GM12891 (cell line): Measurements from ENCODE around the gene DNPH1.

Source experiments
- DNase-seq: peaks from one replicate; pipeline ENCODE4 v3.0.0; 2011; ENCODE audit warnings: low spot score; ENCODE audit not compliant: insufficient read length
- FAIRE-seq: peaks from 2 replicates; lab custom pipeline; 2011; peaks lifted over from hg19 to GRCh38; lab: Jason Lieb, UNC
- PAX5 ChIP-seq: IDR thresholded peaks from 2 replicates; pipeline ENCODE4 v1.6.1; 2011; ENCODE audit warnings: low read length, moderate library complexity, mild to moderate bottlenecking; ENCODE audit not compliant: insufficient read depth, severe bottlenecking
- POLR2A ChIP-seq: IDR thresholded peaks from 2 replicates; pipeline ENCODE4 v1.6.1; 2011; ENCODE audit warnings: low read depth, low read length, control low read depth
- POLR2AphosphoS5 ChIP-seq: IDR thresholded peaks from 2 replicates; pipeline ENCODE4 v1.6.1; 2011; ENCODE audit warnings: low read depth, low read length, control low read depth
- POU2F2 ChIP-seq: IDR thresholded peaks from 2 replicates; pipeline ENCODE4 v1.6.1; 2011; ENCODE audit warnings: low read depth, mild to moderate bottlenecking, control low read depth, low read length, moderate library complexity
- SPI1 ChIP-seq: IDR thresholded peaks from 2 replicates; pipeline ENCODE4 v1.6.1; 2011; ENCODE audit warnings: low read depth, low read length, control low read depth
- TAF1 ChIP-seq: IDR thresholded peaks from 2 replicates; pipeline ENCODE4 v1.6.1; 2011; ENCODE audit warnings: low read depth, low read length, control low read depth

Gene DNPH1

GRCh38 chr6:43216200-43216599 is 13.1 kb downstream of the DNPH1 start:
- TF ChIP-seq POLR2A: no peak
- no peak for TF ChIP-seq SPI1
- TF ChIP-seq POLR2AphosphoS5: 0 out of 2 replicates have a peak, but pooled peaks have one; percentile 43
- TF ChIP-seq TAF1: no peak
- no peak for TF ChIP-seq PAX5
- no peak for TF ChIP-seq POU2F2
- no peak for DNase-seq
- FAIRE-seq: no peak

DNA sequence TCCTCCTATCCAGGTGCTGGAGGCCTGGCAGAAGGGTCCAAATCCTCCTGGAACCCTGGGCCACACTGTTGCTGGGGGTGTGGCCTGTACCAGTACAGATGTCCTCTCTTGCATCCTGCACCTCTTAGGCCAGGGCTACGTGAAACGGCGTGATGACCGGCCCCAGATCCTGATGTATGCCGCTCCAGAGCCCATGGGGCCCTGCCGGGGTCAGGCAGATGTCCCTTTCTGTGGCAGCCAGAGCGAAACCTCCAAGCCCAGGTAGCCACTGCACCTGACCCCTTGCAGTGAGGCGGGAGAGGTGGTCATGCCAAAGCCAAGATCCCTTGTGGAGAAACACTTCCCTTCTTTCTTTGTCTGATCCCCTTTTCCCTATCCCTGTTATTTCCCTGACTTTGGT is 14.2 kb downstream of the DNPH1 start:
- no peak for DNase-seq
- TF ChIP-seq POLR2AphosphoS5: no peak
- no peak for TF ChIP-seq POU2F2
- TF ChIP-seq SPI1: no peak
- no peak for TF ChIP-seq POLR2A
- TF ChIP-seq PAX5: no peak
- TF ChIP-seq TAF1: no peak
- no peak for FAIRE-seq

DNA sequence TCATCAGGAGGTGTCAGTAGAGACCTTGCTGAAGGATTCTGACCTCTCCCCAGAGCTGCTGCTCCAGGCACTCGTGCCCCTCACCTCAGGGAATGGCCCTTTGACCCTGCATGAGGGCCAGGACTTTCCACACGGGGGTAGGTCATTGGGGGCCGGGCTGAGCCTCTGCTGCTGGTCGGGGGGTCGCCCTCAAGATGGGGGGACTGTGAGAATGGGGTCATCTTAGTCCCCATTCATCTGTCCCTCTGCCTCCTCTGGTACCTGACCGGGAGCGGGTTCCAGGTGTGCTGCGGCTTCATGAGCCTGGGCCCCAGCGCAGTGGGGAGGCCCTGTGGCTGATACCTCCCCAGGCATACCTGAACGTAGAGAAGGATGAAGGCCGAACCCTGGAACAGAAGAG is 15.8 kb downstream of the DNPH1 start:
- FAIRE-seq (no peak), DNase-seq (no peak)
- TF ChIP-seq TAF1 (no peak), PAX5 (no peak), POU2F2 (no peak), SPI1 (no peak), POLR2AphosphoS5 (no peak), POLR2A (no peak)

- TF ChIP-seq PAX5 (no peak), POU2F2 (no peak), POLR2A (no peak), TAF1 (no peak), SPI1 (no peak), POLR2AphosphoS5 (no peak)
- FAIRE-seq: no peak
- DNase-seq: no peak
These were observed 17.3 kb downstream of the DNPH1 start for GRCh38 chr6:43211955-43212354.

DNA sequence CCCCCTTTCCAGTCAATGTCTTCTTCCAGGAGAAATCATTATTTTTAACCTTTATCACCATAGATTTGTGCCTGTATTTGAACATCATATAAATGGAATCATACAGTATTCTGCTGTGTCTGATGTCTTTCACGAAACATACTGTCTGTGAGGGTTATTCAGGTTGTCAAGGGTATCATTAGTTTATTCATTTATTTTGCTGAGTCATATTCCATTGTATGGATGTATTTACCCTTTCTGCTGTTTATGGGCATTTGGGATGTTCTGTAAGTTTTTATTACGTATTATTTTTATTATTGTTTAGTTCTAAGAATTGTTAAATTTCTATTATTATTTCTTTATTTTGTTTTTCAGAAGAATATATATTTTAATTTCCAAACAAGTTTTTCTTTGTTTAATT is 22.0 kb downstream of the DNPH1 start:
- DNase-seq: no peak
- TF ChIP-seq POLR2AphosphoS5: no peak
- no peak for TF ChIP-seq TAF1
- TF ChIP-seq PAX5: no peak
- no peak for TF ChIP-seq POLR2A
- TF ChIP-seq SPI1: no peak
- TF ChIP-seq POU2F2: no peak
- FAIRE-seq: no peak

DNA sequence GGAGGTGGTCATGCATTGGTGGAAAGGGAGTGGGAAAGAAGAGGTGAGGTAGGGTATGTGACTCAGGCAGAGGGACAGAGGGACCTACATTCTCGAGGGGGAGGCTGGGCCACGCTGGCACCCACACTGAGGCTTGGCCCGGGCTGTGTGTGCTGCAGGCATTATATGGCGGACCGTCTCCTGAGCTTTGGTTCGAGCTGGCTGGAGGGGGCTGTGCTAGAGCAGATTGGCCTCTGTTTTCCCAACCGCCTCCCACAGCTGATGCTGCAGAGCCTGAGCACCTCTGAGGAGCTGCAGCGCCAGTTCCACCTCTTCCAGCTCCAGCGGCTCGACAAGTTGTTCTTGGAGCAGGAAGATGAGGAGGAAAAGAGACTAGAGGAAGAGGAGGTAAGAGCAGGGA is 23.4 kb downstream of the DNPH1 start:
- TF ChIP-seq SPI1 (no peak), POLR2A (no peak), POLR2AphosphoS5 (no peak), TAF1 (no peak), POU2F2 (no peak), PAX5 (no peak)
- FAIRE-seq: no peak
- DNase-seq: no peak

DNA sequence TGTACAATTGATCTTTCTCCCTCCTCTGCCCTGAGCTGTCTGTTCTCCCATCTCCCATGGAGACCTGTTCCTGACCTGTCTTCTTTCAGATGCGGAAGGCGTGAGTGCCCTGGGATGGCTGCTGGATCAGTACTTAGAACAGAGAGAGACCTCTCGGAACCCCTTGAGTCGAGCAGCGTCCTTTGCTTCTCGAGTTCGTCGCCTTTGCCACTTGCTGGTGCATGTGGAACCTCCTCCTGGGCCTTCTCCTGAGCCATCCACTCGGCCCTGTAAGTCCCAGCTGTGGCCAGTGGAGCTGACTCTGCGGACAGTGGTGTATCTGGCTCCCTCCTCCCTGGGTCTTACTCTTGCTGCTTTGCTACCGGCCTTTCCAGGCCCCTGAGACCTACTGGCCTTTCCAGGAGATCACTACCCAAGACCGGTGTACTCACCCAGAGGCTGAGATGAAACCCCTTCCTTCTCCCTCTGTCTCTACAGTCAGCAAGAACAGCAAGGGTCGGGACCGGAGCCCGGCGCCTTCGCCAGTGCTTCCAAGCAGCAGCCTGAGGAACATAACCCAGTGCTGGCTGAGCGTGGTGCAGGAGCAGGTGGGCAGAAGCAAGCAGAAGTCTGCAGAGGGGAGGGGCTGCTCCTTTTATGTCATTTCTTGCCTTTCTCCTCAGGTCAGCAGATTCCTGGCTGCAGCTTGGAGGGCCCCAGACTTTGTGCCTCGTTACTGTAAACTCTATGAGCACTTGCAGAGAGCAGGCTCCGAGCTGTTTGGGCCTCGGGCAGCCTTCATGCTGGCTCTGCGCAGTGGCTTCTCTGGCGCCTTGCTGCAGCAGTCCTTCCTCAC is 24.8 kb downstream of the DNPH1 start:
- TF ChIP-seq SPI1 (no peak), PAX5 (no peak), POLR2AphosphoS5 (no peak), POLR2A (no peak), TAF1 (no peak), POU2F2 (no peak)
- no peak for DNase-seq
- no peak for FAIRE-seq

DNA sequence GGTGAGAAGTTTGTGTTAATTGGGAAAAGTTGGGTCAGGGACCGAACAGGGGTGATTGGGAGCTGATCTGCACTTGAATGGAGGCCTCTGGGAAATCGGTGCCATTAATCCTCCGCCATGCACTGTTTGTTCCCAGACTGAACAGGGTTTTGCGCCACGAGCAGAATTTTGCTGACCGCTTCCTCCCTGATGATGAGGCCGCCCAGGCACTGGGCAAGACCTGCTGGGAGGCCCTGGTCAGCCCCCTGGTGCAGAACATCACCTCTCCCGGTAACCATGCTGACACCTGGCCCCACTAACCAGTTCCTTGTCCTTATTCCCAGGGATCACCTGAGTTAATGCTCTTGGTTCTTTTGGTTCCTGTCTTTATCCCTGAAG is 25.6 kb downstream of the DNPH1 start:
- no peak for DNase-seq
- TF ChIP-seq PAX5 (no peak), SPI1 (no peak), POLR2A (no peak), TAF1 (no peak), POLR2AphosphoS5 (no peak), POU2F2 (no peak)
- no peak for FAIRE-seq

DNA sequence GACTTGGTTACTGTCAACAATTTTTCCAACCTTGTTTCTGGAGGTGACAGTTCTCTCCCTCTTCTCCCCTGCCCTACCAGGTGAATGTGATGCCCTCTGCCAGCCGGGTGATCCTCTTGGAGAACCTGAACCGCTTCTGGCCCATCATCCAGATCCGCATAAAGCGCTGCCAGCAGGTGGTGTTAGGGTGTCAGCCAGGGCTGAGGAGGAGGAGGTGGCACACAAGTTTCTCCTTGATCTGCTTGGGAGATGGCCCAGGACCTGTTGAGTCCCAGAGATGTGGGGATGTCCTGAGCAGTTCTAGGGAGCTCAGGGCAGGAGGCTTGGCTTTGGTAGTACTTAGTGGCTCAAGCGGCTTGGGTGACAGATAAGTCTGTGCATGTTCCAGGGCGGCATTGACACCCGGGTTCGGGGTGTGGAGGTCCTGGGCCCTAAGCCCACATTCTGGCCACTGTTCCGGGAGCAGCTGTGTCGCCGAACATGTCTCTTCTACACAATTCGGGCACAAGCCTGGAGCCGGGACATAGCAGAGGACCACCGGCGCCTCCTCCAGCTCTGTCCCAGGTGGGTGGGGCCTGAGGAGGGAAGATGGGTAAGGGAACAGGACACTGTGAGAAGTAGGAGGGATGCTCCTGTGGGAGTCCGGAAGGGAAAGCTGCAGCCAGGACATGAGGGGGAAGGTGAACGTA is 26.1 kb downstream of the DNPH1 start:
- TF ChIP-seq PAX5 (no peak), TAF1 (no peak), POLR2AphosphoS5 (no peak), POLR2A (no peak), SPI1 (no peak), POU2F2 (no peak)
- DNase-seq (no peak), FAIRE-seq (no peak)
